COR-L47 (cell line): ENCODE measurements around the gene MRPL43.

Experiments
- DNase-seq: peaks from one replicate; lab custom pipeline; 2025; lab: John Stamatoyannopoulos, UW

Gene MRPL43

DNA sequence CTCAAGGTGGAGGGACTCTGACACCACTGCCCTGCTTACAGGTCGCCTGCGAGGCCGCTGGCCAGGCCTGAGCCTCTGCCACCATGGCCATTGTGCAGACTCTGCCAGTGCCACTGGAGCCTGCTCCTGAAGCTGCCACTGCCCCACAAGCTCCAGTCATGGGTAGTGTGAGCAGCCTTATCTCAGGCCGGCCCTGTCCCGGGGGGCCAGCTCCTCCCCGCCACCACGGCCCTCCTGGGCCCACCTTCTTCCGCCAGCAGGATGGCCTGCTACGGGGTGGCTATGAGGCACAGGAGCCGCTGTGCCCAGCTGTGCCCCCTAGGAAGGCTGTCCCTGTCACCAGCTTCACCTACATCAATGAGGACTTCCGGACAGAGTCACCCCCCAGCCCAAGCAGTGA is 15.2 kb upstream of the MRPL43 start:
- DNase-seq = no peak

DNA sequence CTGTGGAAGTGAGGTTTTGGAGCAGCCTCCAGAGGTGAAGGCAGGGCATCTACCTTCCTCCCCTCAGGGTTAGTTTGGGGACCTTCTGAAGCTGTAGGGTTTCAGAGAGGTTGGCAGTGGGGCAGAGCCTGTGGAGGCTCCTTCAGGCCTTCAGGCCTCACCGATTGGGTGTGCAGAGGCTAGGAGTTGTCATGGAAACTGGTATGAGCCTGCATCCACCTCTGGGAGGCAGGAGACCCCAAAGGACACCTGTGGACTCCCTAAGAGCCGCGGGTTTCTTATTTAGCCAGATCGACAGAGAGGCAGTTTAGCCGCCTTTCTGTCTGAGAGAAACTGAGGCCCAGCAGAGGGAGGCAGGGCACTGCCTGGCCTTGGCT is 14.3 kb upstream of the MRPL43 start:
- no peak for DNase-seq

DNA sequence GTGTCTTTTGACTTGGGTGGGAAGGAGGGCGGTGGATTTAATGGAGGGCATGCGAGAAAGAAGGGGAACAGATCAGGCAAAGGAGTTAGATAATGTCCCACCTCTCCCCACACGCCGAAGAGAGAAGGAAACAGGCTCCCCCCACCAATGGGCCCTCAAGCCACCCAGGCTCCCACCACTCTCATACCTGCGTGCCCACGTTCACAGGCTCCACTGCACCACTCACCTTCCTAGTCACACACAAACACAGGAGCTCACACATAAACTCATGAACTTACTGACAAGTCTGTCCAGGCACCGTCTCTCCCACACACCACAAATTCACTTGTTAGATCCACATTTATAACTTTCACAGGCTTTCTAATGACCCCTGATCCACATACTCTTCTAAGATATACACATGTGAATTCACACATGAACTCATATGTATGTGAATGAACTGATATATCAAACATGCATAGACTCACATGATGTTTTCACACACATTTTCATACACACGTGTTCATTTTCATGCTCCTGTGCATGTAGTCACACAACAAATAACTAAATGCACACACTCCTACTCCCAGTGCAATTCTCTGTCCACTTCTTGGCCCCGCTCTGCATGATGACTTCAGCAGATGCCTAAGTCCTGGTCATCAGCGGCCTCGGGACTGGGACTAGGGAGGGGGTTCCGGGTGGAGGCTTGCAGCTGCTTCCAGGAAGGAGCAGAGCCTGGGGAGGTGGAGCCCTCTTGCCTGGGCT is 13.8 kb upstream of the MRPL43 start:
- no peak for DNase-seq

DNA sequence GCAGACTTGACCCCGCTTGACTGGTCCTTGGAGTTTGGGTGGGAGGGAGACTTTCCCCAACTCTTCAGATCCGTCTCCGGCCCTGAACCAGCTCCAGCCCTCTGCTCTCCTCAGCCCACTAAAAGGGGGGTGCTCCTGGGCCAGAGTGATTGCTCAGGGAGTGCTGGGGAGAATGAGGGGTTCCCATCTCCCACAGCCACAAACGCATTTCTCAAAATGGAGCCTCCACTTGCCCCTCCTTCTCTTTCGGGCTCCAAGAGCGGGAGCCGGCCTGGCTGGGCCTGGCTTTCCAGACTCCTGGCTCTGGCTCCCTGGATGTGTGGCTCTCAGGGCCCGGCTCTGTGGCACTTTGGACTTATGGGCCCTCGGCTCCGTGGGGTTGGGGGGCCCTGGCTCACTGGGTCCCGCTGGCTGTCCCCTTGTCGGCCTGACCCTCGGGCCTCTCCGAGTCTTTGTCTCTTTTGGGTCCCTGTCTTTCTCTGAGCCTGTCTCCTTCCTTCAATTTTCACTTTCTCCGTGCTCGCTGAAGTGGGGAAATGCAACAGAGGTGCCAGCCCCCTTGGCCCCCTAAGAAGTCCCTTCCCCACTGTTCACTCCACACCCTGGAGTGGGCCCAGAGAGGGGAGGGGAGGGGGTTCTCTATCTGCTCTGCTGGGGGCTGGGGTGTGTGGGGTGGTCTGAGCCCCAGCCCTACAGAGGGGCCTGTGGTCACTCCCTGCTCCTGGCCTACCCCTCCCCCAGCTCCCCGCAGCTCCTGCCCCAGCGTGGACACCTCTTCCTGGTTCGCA is 13.0 kb upstream of the MRPL43 start:
- DNase-seq = no peak

DNA sequence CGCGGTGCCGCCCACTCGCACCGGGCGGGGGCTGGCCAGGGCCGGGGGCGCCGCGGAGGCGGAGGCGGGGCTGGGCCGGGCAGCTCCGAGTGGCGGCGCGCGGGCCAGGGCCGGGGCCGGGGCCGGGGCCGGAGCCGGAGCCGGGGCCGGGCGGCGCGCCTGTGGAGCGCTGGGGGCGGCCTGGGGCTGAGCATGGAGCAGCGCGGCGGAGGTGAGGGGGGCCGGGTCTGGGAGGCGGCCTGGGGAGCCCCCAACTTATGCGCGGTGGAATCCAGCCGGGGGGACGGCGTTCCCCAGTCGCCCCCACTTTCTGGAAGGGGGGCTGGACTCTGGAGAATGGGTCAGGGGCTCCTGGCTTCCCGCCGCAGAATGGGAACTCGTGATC is 12.4 kb upstream of the MRPL43 start, which contains the start of gene LZTS2:
LZTS2 (plus strand) TSS at position 67 of the 385 bp plus-strand sequence. CDS start 2,731 bp downstream, outside the sequence.
- no peak for DNase-seq

DNA sequence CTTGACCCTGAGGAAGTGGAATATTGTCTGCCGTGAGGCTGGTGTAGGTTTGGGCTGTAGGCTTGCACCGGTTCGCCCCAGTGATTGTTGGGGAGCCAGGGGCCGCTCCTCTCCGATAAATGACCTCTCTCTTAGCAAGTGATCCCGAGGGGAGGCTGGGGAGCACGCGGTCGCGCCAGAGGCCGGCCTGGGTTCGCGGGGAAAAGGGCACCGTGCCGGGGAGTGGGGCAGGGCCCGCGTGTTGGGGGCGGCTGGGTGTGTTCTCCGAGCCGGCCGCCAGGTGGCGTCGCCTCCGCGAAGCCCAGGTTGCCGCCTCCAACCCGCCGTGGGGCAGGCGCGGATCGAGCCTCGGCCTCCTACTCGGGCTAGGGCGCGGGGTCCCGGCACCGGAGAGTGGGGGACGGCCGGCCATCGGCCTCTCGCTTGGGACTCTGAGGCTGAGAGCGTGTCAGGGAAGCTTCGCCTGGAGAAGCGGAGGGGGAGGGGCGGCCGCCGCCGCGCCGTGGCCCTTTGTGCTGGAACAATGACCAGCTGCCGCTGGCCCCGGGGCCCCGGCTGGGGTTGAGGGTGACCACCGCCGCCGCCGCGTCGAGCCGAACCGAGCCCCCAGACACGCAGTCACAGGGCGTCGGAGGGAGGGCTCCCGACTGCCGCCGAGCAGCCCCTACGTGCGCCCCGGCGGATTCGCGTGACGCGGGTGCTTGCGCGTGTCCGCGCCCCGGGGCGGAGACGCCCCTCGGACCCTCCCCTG is 11.9 kb upstream of the MRPL43 start:
- peak; percentile 20 for DNase-seq

DNA sequence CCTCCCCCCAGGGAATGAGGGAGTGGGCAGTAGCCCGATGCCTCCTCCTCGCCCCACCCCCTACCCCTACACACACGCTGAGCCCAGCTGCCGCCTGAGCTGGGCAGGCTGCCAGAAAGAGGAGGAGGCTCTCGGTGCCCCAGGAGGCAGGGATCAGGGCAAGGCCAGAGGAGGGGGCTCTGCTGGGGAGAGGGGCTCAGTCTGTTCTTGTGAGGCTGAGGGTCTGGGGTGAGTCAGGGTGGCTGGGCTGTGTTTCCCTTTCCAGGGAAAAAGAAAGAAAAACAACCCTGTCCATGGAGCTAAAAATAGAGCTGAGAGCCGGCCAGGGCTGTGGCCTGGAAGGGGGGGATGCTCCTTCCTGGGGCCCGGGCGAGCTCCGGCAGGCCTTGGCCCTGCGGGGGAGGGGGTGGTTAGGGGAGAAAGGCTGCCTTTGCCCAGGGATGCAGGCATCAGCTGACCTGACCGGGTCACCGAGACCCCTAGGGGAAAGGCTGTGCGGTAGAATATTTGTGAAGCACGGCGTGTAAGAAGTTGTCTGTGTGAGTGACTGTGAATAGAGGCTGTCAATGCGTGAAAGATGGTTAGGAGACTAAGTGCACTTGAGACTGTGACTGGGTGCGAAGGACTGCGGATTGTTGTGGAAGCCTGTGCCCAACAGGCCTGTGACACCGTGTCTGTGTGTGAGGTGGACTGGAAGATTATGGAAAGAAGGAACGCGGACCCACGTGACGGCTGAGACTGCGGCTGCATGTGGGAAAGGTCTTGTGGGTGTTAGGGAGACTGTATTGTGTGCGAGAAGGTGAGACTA is 11.1 kb upstream of the MRPL43 start:
- DNase-seq = peak; percentile 70

DNA sequence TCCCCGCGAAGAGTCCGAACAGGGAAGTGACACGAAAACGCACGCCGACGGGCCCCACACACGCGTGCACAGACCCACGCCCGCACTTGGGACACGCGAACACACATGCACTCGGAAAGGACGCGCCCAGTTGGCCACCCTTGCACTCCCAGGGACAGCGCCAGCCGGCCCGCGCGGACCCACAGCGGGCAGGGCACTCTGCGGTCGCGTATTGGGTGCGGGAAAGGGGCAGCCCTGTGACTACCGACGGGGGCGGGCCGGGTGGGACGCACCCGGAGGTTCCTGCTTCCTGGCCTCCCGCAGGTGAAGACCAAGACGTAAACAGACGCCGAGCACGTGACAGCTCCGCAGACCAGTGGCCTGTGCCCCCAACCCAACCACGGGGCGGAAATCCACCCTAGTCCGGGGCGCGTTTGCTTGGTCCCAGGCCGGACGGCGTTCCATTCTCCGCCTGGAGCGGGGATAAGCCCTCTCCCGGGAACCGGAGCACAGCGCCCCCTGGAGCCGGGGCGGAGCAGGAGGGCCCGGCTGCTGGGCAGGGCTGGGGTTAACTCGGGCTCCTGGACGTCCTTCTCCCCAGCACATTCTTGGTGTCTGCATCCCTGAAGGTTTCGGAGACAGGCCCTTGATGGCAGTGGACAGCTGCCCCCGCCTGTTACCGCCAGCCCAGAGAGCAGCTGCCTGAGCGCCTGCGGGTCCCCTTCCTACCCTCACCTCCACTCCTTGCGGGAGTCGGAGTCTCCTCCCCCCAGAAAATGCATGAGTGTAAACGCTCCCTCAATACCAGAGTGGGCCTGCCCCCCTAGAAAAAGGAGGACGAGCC is 10.3 kb upstream of the MRPL43 start:
- peak; percentile 11 for DNase-seq

DNA sequence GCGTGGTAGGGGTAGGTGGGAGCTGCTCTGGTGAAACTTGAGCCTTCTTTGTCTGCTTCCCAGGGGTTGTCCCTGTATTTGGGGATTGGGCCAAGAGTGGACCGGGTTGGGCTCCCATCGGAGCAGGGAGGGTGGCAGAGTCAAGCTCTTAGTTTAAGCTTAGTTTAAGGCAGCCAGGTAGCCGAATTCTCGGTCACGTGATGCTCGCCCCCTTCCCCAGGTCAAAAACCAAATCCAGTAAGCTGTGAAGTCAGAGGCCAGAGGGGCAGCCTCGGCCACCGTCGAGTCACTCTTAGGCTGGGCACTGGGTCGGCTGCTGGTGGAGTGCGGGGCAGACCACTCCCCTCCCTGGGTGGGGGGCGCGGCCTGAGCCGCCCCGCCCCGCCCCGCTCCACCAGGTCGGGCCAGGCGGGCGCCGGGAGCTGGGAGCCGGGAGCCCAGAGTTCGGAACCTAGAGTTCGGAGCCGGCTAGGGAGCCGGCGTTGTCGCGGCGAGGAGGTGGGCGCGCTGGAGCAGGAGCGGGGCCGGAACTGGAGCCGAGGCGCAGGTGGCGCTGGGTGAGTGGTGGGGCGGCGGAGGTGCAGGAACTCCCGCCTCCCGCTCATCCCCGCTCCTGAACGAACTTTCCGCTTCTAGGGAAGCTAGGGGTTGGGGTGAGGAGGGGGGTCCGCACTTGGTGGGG is 9.5 kb upstream of the MRPL43 start:
- no peak for DNase-seq

DNA sequence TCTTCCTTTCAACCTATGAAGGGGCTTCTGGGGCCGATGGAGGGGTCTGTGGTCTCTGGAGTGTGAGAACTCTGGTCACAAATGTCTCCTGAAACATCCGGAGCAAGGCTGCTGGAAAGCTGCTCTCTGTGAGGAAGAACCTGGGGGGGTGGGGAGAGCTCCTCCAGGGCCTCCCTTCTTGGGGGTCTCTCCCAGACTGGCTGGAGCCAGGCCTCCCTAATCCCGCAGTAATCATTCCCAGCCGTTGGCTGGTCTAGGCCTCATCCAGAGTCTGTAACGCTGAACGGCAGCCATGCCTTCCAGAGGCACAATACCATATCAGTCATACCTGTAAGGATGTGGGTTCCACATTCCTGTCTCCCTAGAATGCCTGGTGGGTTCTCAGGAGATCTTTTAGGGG is 7.9 kb upstream of the MRPL43 start:
- no peak for DNase-seq

DNA sequence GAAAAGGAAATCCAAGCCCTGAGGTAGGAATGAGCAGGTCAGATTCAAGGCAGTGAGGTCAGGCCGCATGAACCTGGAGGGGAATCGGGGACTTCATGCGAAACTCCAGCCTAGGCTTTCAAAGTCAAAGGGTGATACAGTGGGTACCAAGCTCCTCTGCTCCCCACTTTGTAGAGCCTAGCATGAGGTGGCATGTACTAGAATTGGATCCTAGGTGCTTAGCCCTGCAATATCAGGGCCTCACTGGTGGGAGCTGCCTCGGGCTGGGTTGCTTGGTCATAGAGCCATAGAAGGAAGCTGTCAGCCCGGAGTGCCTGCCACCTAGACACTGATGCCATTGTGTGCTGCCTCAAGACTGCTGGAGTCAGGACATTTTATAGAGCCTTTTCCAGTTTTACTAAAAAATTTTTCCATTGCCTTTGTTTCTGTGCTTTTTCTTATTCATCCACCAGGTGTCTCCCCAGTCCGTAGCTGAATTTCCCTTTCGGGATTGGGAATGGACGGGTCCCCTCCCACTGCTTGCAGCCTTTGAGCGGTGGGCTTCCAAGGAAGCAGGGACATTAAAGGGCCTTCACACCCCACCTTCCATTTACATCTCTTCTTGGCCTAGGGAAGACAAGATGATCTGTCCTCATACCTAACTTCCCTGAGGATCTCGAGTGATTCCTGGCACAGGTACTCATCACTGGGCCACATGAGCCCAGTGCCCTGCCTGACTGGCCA is 6.8 kb upstream of the MRPL43 start:
- no peak for DNase-seq

DNA sequence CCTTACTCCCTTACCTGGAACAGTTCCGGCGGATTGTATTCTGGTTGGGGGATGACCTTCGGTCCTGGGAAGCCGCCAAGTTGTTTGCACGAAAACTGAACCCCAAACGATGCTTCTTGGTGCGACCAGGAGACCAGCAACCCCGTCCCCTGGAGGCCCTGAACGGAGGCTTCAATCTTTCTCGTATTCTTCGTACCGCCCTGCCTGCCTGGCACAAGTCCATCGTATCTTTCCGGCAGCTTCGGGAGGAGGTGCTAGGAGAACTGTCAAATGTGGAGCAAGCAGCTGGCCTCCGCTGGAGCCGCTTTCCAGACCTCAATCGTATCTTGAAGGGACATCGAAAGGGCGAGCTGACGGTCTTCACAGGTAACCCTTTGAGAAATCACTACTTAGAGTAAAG is 1.8 kb upstream of the MRPL43 start:
- no peak for DNase-seq

DNA sequence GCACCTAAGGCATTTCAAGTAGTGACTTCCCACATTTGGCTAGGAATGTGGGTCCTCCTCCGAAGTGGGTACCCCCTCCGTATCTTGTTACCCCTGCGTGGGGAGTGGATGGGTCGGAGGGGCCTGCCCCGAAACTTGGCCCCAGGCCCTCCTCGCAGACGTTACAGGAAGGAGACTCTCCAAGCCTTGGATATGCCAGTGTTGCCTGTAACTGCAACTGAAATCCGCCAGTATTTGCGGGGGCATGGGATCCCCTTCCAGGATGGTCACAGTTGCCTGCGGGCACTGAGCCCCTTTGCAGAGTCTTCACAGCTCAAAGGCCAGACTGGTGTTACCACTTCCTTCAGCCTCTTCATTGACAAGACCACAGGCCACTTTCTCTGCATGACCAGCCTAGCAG is 869 bp upstream of the MRPL43 start:
- DNase-seq = no peak

DNA sequence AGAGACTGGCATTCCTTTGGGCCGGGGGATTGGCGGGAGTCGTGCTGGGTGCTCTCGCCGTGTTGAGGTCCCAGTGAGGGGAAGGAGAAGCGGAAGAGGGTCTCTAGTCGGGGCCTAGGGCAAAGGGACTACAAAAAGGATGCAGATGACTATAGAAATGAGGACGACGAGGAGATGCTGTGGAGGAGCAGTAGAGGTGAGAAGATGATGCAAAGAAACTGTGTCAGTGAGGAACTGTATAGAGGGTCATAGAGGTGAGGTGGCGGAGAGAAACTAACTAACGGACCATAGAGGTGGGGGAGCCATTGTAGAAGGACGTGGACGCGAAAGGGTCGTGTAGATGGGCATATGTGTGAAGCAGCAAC is 370 bp upstream of the MRPL43 start:
- DNase-seq = no peak

DNA sequence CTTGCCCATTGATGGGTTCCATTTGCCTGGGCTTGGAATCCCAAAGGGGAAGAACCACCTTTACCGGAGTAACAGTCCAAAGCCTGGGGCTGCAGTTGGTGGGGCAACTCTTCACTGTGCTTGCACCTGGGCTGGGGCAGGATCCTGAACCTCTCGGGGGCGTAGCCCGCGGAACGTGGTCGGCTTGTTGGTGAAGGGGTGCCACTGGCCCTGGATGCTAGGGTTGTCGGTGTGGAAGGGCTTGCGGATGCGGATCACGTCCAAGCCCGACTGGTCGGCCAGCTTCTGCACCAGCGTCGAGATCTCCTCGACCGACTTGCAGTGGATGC is 710 bp downstream of the MRPL43 start:
- DNase-seq = no peak

DNA sequence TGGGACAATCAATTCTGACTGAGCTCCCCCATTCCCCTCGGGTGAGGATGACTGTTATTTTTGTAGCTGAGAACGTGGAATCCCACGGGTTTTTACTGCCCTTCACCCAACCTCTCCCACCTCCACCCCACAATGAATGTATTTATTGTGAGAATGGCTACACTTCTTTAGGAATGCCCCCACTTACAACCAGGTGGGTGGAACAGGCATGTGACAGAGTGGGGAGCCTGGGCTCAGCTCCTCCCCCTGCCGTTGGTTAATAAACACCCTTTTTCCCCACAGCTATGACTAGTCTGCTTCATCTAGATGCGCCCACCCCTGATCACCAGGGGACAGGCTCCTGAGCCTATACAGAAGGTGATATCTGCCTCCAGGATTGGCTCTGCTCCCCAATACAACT is 2.0 kb downstream of the MRPL43 start:
- no peak for DNase-seq

DNA sequence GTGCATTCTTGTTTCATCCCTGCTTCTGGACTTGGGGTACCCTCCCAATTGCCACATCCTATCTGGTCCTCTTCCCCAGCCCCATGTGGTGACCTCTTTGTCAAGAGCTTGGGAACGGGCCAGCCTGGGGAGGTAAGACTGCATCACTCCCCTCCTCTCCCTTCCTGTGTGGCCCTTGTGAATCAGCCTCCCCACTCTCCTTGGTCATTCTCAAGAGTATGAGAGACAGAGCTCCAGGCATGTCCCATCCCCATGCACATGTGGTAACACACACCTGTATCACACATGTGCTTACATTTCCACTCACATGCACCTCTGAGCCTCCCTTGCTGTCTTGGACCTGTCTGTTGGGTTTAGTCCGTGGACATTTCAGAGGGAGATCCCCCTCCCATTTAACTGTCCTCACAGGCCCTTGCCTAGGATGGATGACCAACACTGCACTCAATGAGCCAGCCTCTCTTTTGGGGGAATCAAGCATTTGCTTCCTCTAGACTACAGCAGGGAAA is 2.6 kb downstream of the MRPL43 start:
- DNase-seq = no peak

DNA sequence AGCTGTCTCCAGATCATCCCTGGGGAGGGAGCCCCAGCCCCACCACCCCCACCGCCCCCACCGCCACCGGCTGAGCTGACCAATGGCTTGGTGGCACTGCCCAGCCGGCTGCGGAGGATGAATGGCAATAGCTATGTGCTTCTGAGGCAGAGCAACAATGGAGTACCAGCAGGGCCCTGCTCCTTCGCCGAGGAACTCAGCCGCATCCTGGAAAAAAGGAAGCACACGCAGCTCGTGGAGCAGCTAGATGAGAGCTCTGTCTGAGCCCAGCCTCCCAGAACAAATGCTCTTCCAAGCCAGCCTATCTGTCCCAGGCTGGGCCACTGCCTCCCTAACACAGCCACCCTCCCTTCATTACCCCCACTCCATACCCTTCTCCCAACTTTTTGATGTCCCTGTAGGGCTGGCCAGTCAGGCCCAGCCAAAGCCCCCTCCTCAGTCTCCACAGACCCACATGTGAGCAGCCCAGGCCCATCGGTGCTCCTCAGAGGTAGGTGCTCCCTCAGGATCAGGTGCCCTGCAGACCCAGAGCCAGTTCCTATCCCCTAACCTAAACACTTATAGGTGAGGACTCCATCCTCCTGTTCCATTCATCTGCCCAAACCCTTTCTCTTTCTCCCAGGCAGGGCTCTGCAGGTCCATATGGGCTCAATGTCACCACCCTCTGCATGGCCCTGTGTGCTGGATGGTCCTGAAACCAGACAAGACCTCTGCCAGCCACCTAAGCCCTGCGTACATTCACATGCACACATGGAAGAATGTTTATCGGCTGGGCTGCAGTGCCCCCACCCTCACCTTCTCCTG is 3.2 kb downstream of the MRPL43 start:
- DNase-seq = no peak
